Effector CD8-positive, alpha-beta T cell (primary cell): Measurements from ENCODE around the gene AFG1L.
"Not testable (repeated sequence)": the region's sequence is repeated elsewhere in the genome, so short reads cannot be mapped to it uniquely, and the experiment has no call there.

Experiments
- DNase-seq: peaks from one replicate; lab custom pipeline; 2025; lab: John Stamatoyannopoulos, UW

AFG1L gene

GRCh38 chr6:108350528-108350927 is 55.7 kb downstream of the AFG1L start:
- DNase-seq = no peak

GRCh38 chr6:108353853-108354252 is 59.0 kb downstream of the AFG1L start:
- DNase-seq = no peak

- DNase-seq = no peak
Measured at GRCh38 chr6:108355120-108355519, 60.3 kb downstream of the AFG1L start.

GRCh38 chr6:108355890-108356289 is 61.0 kb downstream of the AFG1L start:
- no peak for DNase-seq

- DNase-seq = no peak
Measured at GRCh38 chr6:108359901-108360882, 65.3 kb downstream of the AFG1L start.

- DNase-seq = no peak
Measured at GRCh38 chr6:108360919-108361311, 66.1 kb downstream of the AFG1L start.

GRCh38 chr6:108361312-108361932 is 66.6 kb downstream of the AFG1L start:
- DNase-seq = no peak

- DNase-seq = no peak
Measured at GRCh38 chr6:108362455-108362854, 67.6 kb downstream of the AFG1L start.

- DNase-seq = no peak
Measured at GRCh38 chr6:108363113-108363512, 68.3 kb downstream of the AFG1L start.

- no peak for DNase-seq
Measured at GRCh38 chr6:108363889-108364313, 69.0 kb downstream of the AFG1L start.

- no peak for DNase-seq
Measured at GRCh38 chr6:108364470-108364869, 69.6 kb downstream of the AFG1L start.

- DNase-seq = no peak
Measured at GRCh38 chr6:108365478-108365877, 70.6 kb downstream of the AFG1L start.

- no peak for DNase-seq
Measured at GRCh38 chr6:108366236-108366635, 71.4 kb downstream of the AFG1L start.

- no peak for DNase-seq
Measured at GRCh38 chr6:108368431-108369030, 73.7 kb downstream of the AFG1L start.

- DNase-seq = no peak
Measured at GRCh38 chr6:108380876-108381275, 86.0 kb downstream of the AFG1L start.

- DNase-seq = no peak
Measured at GRCh38 chr6:108383981-108384380, 89.1 kb downstream of the AFG1L start.

- DNase-seq = not testable (repeated sequence)
Measured at GRCh38 chr6:108389190-108389589, 94.3 kb downstream of the AFG1L start.

GRCh38 chr6:108395297-108395696 is 100.4 kb downstream of the AFG1L start:
- no peak for DNase-seq

GRCh38 chr6:108403236-108403635 is 108.4 kb downstream of the AFG1L start:
- no peak for DNase-seq

GRCh38 chr6:108406943-108407342 is 112.1 kb downstream of the AFG1L start:
- DNase-seq = no peak

GRCh38 chr6:108407904-108408827 is 113.3 kb downstream of the AFG1L start:
- DNase-seq = no peak

GRCh38 chr6:108408861-108409260 is 114.0 kb downstream of the AFG1L start:
- no peak for DNase-seq
